Lung (tissue), 12 donors: ENCODE results near the gene INPP4A. TPM values are rescaled to one million over a fixed set of nuclear protein-coding genes. Genes with fewer than 3 reads are reported as not detected.
A peak's percentile ranks its signal among the peaks of the same experiment; 100 is the strongest.

Source experiments
- ATAC-seq: fragments of 200-7000 bp; cut with Tn5 transposase; one replicate; pipeline ENCODE4 v1.9.1; 2020; ENCODE audit warnings: moderate number of reproducible peaks; ENCODE audit not compliant: insufficient read depth, low FRiP score
- DNase-seq, 3 donors: peaks; one replicate each; pipeline ENCODE4 v3.0.0-alpha.2; 2013 to 2017
- H3K27ac ChIP-seq, 2 donors: one replicate each; pipeline ENCODE4 v1.5.1; 2013; ENCODE audit warnings: mild to moderate bottlenecking in 2 of 2, moderate library complexity in 2 of 2, control low read depth in 1 of 2, inconsistent platforms in 1 of 2, low read depth in 1 of 2, low read length in 1 of 2
- H3K27me3 ChIP-seq, 3 donors: one replicate each; pipeline ENCODE4 v1.5.1; 2013; ENCODE audit warnings: low read length in 2 of 3; ENCODE audit not compliant: control insufficient read depth in 3 of 3, insufficient read depth in 3 of 3
- H3K36me3 ChIP-seq, 4 donors: one replicate each; pipeline ENCODE4 v1.5.1; 2013; ENCODE audit warnings: low read length in 4 of 4, mild to moderate bottlenecking in 1 of 4, moderate library complexity in 1 of 4; ENCODE audit not compliant: control insufficient read depth in 4 of 4, insufficient read depth in 4 of 4
- H3K4me1 ChIP-seq, 5 donors: one replicate each; pipeline ENCODE4 v1.5.1; 2013; ENCODE audit warnings: low read length in 5 of 5, mild to moderate bottlenecking in 2 of 5, moderate library complexity in 1 of 5; ENCODE audit not compliant: control insufficient read depth in 5 of 5, insufficient read depth in 5 of 5
- H3K4me3 ChIP-seq: one replicate; pipeline ENCODE4 v1.5.1; 2013; ENCODE audit warnings: mild to moderate bottlenecking, control low read depth, moderate library complexity
- H3K9ac ChIP-seq, 2 donors: one replicate each; pipeline ENCODE4 v1.5.1; 2013; ENCODE audit warnings: low read length in 2 of 2, control low read depth in 1 of 2; ENCODE audit not compliant: insufficient read depth in 1 of 2
- H3K9me3 ChIP-seq, 4 donors: one replicate each; pipeline ENCODE4 v1.5.1; 2013; ENCODE audit warnings: low read length in 3 of 4, mild to moderate bottlenecking in 1 of 4, moderate library complexity in 1 of 4; ENCODE audit not compliant: control insufficient read depth in 4 of 4, insufficient read depth in 3 of 4
- CTCF ChIP-seq: IDR thresholded peaks from 2 replicates; pipeline ENCODE4 v1.5.1; 2012; ENCODE audit warnings: mild to moderate bottlenecking; ENCODE audit errors: control extremely low read depth, extremely low read depth
- WGBS, 2 donors: extraction: QIAGEN DNeasy Blood & Tissue Kit; methylation state at CpG; one replicate each; pipeline ENCODE4 v1.1.7; 2013; 5-methylcytosine and 5-hydroxymethylcytosine counted together
- polyA plus RNA-seq, 2 donors: library from polyadenylated mRNA; stranded (reverse); fragments of 200-250 nt; gene quantifications; one replicate each; pipeline ENCODE4 v1.2.1, GENCODE V29; 2013
- total RNA-seq, 2 donors: library from RNA; depleted of rRNA in 1 of 2; stranded (reverse); fragments of >200 nt in 1 of 2; gene quantifications; one replicate each; pipeline ENCODE4 v1.2.1, GENCODE V29; 2014 to 2021
- donor health status: control.
- donor health status: control.
- donor health status: Bipolar disorder and iron deficiency.
- donor health status: healthy.
- donor health status: DM: yes; HTN: yes; CAD: no.

INPP4A gene
- total and polyA plus RNA-seq, 4 donors: 8.0 to 43.3 (median 19.8) TPM

- DNase-seq (no peak), ATAC-seq (no peak)
- TF ChIP-seq CTCF: no peak
- Histone ChIP-seq H3K27me3 (no peaks in the 10 kb centered on the region), H3K9ac (no peak overlapping the region), H3K9me3 (no peaks in the 10 kb centered on the region), H3K4me1 (peaks cover 0 to 8% (median 5%) of the 10 kb centered on the region in 5 donors), H3K4me3 (no peak overlapping the region), H3K36me3 (peaks cover 0 to 1% (median 0%) of the 10 kb centered on the region in 4 donors), H3K27ac (no peak overlapping the region)
- 63 to 76% methylated on average over 4 of the region's 4 CpGs for WGBS, 2 donors
Observed at GRCh38 chr2:98514879-98515249, 70.2 kb downstream of the INPP4A start.

GRCh38 chr2:98515250-98515991 lies 70.8 kb downstream of the INPP4A start:
- no peak for TF ChIP-seq CTCF
- ATAC-seq (no peak), DNase-seq (peak in 1 of 3 donors; percentile 14)
- H3K4me3 ChIP-seq: no peak overlapping the region
- H3K36me3 ChIP-seq: peaks cover 0 to 6% (median 0%) of the 10 kb centered on the region in 4 donors
- no peaks in the 10 kb centered on the region for H3K27me3 ChIP-seq
- no peak overlapping the region for H3K9ac ChIP-seq
- H3K27ac ChIP-seq: no peak overlapping the region
- H3K4me1 ChIP-seq: peaks cover 0 to 8% (median 5%) of the 10 kb centered on the region in 5 donors
- no peaks in the 10 kb centered on the region for H3K9me3 ChIP-seq
- WGBS, 2 donors: 66 to 70% methylated on average over 13 of the region's 13 CpGs

- DNase-seq: no peak
- Histone ChIP-seq H3K27ac (no peak overlapping the region), H3K4me1 (peaks cover 0 to 8% (median 5%) of the 10 kb centered on the region in 5 donors), H3K27me3 (no peaks in the 10 kb centered on the region), H3K4me3 (no peak overlapping the region), H3K9me3 (no peaks in the 10 kb centered on the region), H3K9ac (no peak overlapping the region), H3K36me3 (peaks cover 0 to 8% (median 0%) of the 10 kb centered on the region in 4 donors)
- ATAC-seq: no peak
- WGBS, 2 donors: 72 to 81% methylated on average over 3 of the region's 3 CpGs
- no peak for TF ChIP-seq CTCF
Observed at GRCh38 chr2:98516571-98516970, 71.9 kb downstream of the INPP4A start.
